Measurements from ENCODE around the gene PDE6D.

Gene PDE6D

GRCh38 chr2:231689124-231689893 lies 91.8 kb downstream of the PDE6D start:
- Histone ChIP-seq H3K9me3 (ENCODE audit: control insufficient read depth in 5 of 5, low read length in 5 of 5) (no peaks in the 10 kb centered on the region), H3K27me3 (ENCODE audit: control insufficient read depth in 5 of 5, insufficient read depth in 4 of 5, low read length in 5 of 5) (no peaks in the 10 kb centered on the region), H3K9ac (ENCODE audit: low read length in 5 of 5) (no peak overlapping the region), H3K27ac (ENCODE audit: low read depth, low read length) (no peak overlapping the region), H3K36me3 (ENCODE audit: control insufficient read depth in 5 of 5, insufficient read depth in 5 of 5, low read length in 5 of 5) (no peaks in the 10 kb centered on the region), H3K4me3 (ENCODE audit: low read depth in 1 of 5, low read length in 5 of 5) (no peak overlapping the region), H3K4me1 (ENCODE audit: control insufficient read depth in 5 of 5, insufficient read depth in 5 of 5, low read length in 5 of 5) (peaks cover 0 to 28% (median 8%) of the 10 kb centered on the region in 5 donors)

DNA sequence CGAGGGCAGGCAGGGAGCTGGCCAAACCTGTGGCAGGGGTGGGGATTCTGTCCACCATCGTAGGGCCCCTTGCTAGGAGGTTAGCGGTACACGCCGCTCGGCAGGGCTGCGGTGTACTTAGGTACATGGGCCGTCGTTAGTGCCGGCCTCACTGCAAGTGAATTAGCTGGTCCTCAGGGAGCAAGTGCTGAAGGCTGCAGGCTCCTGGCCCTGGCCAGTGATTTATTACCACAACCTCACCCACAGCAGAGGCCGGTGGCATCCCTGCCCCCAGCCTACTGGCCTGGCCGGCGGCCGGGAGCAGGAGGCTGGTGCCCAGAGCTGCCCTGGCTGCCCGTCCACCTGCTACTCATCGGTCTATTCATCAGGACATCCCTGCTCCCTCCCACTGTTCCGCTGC lies 92.4 kb downstream of the PDE6D start:
- Histone ChIP-seq H3K27ac (ENCODE audit: low read depth, low read length) (no peak overlapping the region), H3K4me3 (ENCODE audit: low read depth in 1 of 5, low read length in 5 of 5) (no peak overlapping the region), H3K36me3 (ENCODE audit: control insufficient read depth in 5 of 5, insufficient read depth in 5 of 5, low read length in 5 of 5) (no peaks in the 10 kb centered on the region), H3K4me1 (ENCODE audit: control insufficient read depth in 5 of 5, insufficient read depth in 5 of 5, low read length in 5 of 5) (peaks cover 0 to 27% (median 8%) of the 10 kb centered on the region in 5 donors), H3K9ac (ENCODE audit: low read length in 5 of 5) (no peak overlapping the region), H3K9me3 (ENCODE audit: control insufficient read depth in 5 of 5, low read length in 5 of 5) (no peaks in the 10 kb centered on the region), H3K27me3 (ENCODE audit: control insufficient read depth in 5 of 5, insufficient read depth in 4 of 5, low read length in 5 of 5) (no peaks in the 10 kb centered on the region)

DNA sequence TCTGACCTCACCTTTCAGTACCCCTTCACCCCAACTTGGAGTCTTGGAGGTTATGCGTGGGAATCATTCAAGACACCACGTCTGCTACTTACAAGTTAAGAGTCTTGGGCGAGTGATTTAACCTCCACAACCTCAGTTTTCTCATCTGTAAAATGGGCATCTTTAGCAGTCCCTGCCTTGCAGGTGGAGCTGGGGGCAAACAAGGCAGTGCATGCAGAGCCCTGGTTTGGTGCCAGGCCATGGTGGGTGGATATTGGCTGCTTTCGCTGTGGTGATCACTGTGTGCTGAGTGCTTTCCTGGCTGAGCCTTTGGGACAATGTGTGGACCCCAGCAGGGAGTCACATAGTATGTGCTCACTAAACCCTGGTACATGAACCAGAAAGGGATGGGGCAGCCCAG lies 93.1 kb downstream of the PDE6D start:
- no peak overlapping the region for H3K4me3 ChIP-seq (ENCODE audit: low read depth in 1 of 5, low read length in 5 of 5)
- peaks cover 0 to 20% (median 8%) of the 10 kb centered on the region in 5 donors for H3K4me1 ChIP-seq (ENCODE audit: control insufficient read depth in 5 of 5, insufficient read depth in 5 of 5, low read length in 5 of 5)
- no peak overlapping the region for H3K9ac ChIP-seq (ENCODE audit: low read length in 5 of 5)

DNA sequence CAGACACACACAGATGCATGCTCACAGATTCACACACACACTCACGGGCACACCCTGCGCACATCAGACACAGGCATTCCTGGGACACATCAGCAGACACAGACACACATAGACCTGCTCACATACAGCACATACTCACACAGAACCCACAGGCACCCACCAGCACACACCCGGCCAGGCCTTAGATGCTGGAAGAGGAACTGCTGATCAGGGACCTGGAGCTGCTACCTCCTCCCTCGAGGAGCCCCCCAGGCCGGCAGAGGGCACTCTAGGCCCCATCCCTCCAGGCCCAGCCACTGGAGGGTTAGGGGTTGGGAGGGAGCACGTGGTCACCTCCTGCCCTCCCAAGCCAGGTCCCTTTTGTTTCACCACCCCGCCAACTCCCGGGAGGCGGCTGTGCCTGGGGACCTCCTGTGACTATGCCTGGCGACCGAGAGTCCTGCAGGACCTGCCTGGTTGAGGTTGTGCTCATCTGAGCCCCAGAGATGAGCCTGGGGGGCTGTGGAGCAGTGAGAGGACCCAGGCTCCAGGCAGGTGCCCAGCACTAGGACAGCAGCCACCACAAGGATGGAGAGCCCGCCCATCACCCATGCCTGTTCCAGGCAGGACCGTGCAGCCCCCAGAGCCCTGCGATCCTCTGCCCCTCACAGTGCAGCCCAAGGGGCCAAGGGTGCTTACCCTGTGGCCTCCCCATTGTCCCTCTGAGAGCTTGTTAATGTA lies 93.8 kb downstream of the PDE6D start:
- Histone ChIP-seq H3K4me1 (ENCODE audit: control insufficient read depth in 5 of 5, insufficient read depth in 5 of 5, low read length in 5 of 5) (peaks cover 0 to 20% (median 8%) of the 10 kb centered on the region in 5 donors), H3K4me3 (ENCODE audit: low read depth in 1 of 5, low read length in 5 of 5) (no peak overlapping the region)

More for the DNA sequence above, 93.1 kb downstream of the PDE6D start:
- Histone ChIP-seq H3K36me3 (ENCODE audit: control insufficient read depth in 5 of 5, insufficient read depth in 5 of 5, low read length in 5 of 5) (no peaks in the 10 kb centered on the region), H3K27ac (ENCODE audit: low read depth, low read length) (no peak overlapping the region), H3K27me3 (ENCODE audit: control insufficient read depth in 5 of 5, insufficient read depth in 4 of 5, low read length in 5 of 5) (no peaks in the 10 kb centered on the region), H3K9me3 (ENCODE audit: control insufficient read depth in 5 of 5, low read length in 5 of 5) (no peaks in the 10 kb centered on the region)

DNA sequence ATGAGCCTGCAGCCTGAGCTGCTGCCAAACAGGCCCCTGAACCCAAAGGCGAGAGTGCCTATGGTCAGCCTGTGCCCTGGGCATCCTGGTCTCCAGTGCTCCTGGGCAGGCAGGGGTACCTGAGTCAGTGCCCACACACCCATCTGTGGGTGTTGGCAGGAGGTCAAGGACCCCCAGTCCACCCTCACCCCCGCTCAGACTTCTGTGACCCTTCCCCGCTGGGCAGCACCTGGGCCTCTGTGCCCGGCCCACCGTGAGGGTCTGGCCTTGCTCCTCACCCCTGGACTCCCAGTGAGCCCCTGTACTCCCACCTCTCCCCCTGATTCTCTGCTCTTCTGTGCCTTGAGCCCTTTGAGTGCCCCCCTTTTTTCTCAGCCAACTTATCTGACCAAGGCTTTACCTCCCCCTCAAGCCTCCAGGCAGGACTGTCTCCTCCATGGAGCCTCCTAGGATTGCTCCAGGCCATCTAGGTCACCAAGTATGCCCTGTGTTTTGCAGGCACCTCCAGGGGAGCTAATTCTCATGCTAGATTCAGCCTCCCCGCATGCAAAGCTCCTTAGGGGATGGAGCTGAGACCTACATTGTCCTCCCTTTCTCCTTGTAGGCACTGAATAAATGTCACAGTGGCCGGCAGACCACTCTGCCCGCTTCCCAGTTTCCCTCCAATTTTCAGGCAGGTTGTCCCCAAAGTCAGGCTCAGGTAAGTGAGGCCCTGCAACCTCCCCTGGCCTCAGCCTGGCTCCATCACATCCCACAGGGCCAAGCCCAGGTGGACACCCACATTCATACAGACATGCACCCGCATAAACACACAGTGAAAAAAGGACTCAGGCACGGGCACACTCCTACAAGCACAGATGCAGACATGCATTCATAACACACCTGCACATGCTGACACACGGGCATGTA lies 94.6 kb downstream of the PDE6D start:
- Histone ChIP-seq H3K27ac (ENCODE audit: low read depth, low read length) (no peak overlapping the region), H3K9ac (ENCODE audit: low read length in 5 of 5) (no peak overlapping the region), H3K36me3 (ENCODE audit: control insufficient read depth in 5 of 5, insufficient read depth in 5 of 5, low read length in 5 of 5) (no peaks in the 10 kb centered on the region), H3K4me3 (ENCODE audit: low read depth in 1 of 5, low read length in 5 of 5) (no peak overlapping the region), H3K9me3 (ENCODE audit: control insufficient read depth in 5 of 5, low read length in 5 of 5) (no peaks in the 10 kb centered on the region), H3K4me1 (ENCODE audit: control insufficient read depth in 5 of 5, insufficient read depth in 5 of 5, low read length in 5 of 5) (peaks cover 0 to 25% (median 12%) of the 10 kb centered on the region in 5 donors), H3K27me3 (ENCODE audit: control insufficient read depth in 5 of 5, insufficient read depth in 4 of 5, low read length in 5 of 5) (no peaks in the 10 kb centered on the region)

More for the DNA sequence above, 93.8 kb downstream of the PDE6D start:
- Histone ChIP-seq H3K9me3 (ENCODE audit: control insufficient read depth in 5 of 5, low read length in 5 of 5) (no peaks in the 10 kb centered on the region), H3K9ac (ENCODE audit: low read length in 5 of 5) (no peak overlapping the region), H3K36me3 (ENCODE audit: control insufficient read depth in 5 of 5, insufficient read depth in 5 of 5, low read length in 5 of 5) (no peaks in the 10 kb centered on the region), H3K27ac (ENCODE audit: low read depth, low read length) (no peak overlapping the region), H3K27me3 (ENCODE audit: control insufficient read depth in 5 of 5, insufficient read depth in 4 of 5, low read length in 5 of 5) (no peaks in the 10 kb centered on the region)

DNA sequence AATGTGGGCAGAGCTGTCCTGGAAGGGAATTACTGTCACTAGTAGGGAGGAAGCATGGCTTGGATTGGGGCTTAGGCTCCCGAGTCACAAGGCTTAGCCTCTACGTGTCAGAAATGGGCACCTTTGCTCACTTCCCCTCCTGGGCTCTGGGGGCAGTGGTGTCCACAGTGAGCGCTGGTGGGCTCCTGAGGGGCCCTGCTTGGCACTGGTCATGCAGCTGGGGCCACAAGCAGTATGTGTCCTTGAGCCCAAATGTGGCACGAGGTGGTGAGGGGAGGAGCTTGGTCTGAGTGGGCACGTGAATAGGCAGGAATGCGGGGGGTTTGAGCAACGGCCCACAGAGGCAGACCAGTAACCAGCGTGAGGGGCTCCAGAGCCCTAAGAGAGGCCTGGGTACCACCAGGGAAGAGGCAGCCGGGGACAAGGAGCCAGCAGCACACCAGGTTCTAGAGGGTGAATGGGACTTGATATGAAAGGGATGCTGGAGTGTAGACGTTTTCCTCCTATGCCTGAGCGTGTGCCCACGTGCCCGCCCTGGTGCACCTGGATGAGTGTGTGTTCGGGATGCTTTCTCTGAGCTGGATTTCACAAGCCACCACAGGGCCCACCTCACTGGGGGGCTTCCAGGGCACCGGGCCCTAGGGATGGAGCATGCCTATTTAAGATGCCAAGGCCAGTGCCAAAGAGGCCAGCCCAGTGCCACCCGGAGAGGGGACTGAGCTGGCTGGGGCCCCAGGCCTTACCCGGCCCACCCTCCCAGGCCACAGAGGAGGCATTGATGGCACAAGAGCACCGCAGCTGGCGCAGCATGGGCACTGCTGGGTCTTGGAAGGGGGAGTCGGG lies 95.5 kb downstream of the PDE6D start:
- no peak overlapping the region for H3K4me3 ChIP-seq (ENCODE audit: low read depth in 1 of 5, low read length in 5 of 5)
- no peaks in the 10 kb centered on the region for H3K9me3 ChIP-seq (ENCODE audit: control insufficient read depth in 5 of 5, low read length in 5 of 5)
- no peaks in the 10 kb centered on the region for H3K36me3 ChIP-seq (ENCODE audit: control insufficient read depth in 5 of 5, insufficient read depth in 5 of 5, low read length in 5 of 5)
- peaks cover 0 to 31% (median 15%) of the 10 kb centered on the region in 5 donors for H3K4me1 ChIP-seq (ENCODE audit: control insufficient read depth in 5 of 5, insufficient read depth in 5 of 5, low read length in 5 of 5)
- no peak overlapping the region for H3K27ac ChIP-seq (ENCODE audit: low read depth, low read length)
- no peak overlapping the region for H3K9ac ChIP-seq (ENCODE audit: low read length in 5 of 5)
- no peaks in the 10 kb centered on the region for H3K27me3 ChIP-seq (ENCODE audit: control insufficient read depth in 5 of 5, insufficient read depth in 4 of 5, low read length in 5 of 5)

- H3K4me3 ChIP-seq (ENCODE audit: low read depth in 1 of 5, low read length in 5 of 5): no peak overlapping the region
- no peak overlapping the region for H3K27ac ChIP-seq (ENCODE audit: low read depth, low read length)
- H3K27me3 ChIP-seq (ENCODE audit: control insufficient read depth in 5 of 5, insufficient read depth in 4 of 5, low read length in 5 of 5): no peaks in the 10 kb centered on the region
- no peaks in the 10 kb centered on the region for H3K9me3 ChIP-seq (ENCODE audit: control insufficient read depth in 5 of 5, low read length in 5 of 5)
- peaks cover 0 to 38% (median 19%) of the 10 kb centered on the region in 5 donors for H3K4me1 ChIP-seq (ENCODE audit: control insufficient read depth in 5 of 5, insufficient read depth in 5 of 5, low read length in 5 of 5)
- H3K36me3 ChIP-seq (ENCODE audit: control insufficient read depth in 5 of 5, insufficient read depth in 5 of 5, low read length in 5 of 5): no peaks in the 10 kb centered on the region
- no peak overlapping the region for H3K9ac ChIP-seq (ENCODE audit: low read length in 5 of 5)
Measured at GRCh38 chr2:231684314-231685223, 96.5 kb downstream of the PDE6D start.

- H3K27me3 ChIP-seq (ENCODE audit: control insufficient read depth in 5 of 5, insufficient read depth in 4 of 5, low read length in 5 of 5): no peaks in the 10 kb centered on the region
- no peak overlapping the region for H3K4me3 ChIP-seq (ENCODE audit: low read depth in 1 of 5, low read length in 5 of 5)
- H3K27ac ChIP-seq (ENCODE audit: low read depth, low read length): no peak overlapping the region
- peaks cover 0 to 29% (median 19%) of the 10 kb centered on the region in 5 donors for H3K4me1 ChIP-seq (ENCODE audit: control insufficient read depth in 5 of 5, insufficient read depth in 5 of 5, low read length in 5 of 5)
- H3K36me3 ChIP-seq (ENCODE audit: control insufficient read depth in 5 of 5, insufficient read depth in 5 of 5, low read length in 5 of 5): no peaks in the 10 kb centered on the region
- H3K9me3 ChIP-seq (ENCODE audit: control insufficient read depth in 5 of 5, low read length in 5 of 5): no peaks in the 10 kb centered on the region
- H3K9ac ChIP-seq (ENCODE audit: low read length in 5 of 5): no peak overlapping the region
Measured at GRCh38 chr2:231683292-231684235, 97.5 kb downstream of the PDE6D start.
